ENCODE measurements around the gene SARM1. TPM values are rescaled to one million over a fixed set of nuclear protein-coding genes. Genes with fewer than 3 reads are reported as not detected.
"Not testable (repeated sequence)": the region's sequence is repeated elsewhere in the genome, so short reads cannot be mapped to it uniquely, and the experiment has no call there.

The SARM1 gene
- total RNA-seq, 2 donors from 2014 or later = 1.3 to 2.0 TPM

DNA sequence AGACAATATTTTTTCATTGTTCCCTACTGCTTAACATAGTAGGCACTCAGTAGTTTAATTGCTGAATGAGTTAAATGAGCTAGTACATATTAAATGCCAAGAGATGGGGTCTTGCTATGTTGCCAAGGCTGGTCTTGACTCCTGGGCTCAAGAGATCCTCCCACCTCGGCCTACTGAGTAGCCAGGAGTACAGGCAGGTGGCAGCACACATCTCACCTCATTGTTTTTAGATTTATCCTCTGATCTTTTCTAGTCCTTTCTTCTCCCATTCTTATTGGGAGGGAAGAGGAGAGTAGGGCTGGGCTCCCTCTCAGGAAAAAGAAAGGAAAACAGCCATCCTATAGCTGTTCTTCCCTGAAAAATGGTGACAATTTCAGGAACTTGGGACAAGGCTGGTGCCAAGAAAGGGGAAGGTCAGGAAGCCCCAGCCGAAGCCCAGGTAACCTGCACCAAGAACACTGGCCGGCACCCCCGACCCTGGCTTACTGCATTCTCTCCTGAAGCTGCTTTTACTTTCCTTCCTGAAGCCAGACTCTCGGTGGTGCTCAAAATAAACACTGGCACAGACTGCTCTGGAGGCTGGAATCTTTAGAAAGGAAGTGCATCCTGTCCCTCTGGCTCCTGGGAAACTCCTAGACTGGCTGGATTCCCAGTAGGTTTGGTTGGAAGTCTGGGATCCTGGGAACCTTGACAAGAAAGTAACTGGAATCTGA, 33.3 kb upstream of the SARM1 start:
- peak; percentile 56 for TF ChIP-seq CTCF (conservative IDR thresholded peaks at IDR 0.05)
- Histone ChIP-seq H3K9ac (ENCODE audit: extremely low read depth, low read length, poor library complexity, severe bottlenecking) (no peak overlapping the region), H3K27ac (ENCODE audit: low read depth, low read length) (no peak overlapping the region), H3K27me3 (ENCODE audit: control insufficient read depth, insufficient read depth, low read length, poor library complexity, severe bottlenecking) (no peaks in the 10 kb centered on the region), H3K36me3 (ENCODE audit: control insufficient read depth, insufficient read depth, low read length) (peaks cover 41% of the 10 kb centered on the region), H3K4me1 (ENCODE audit: control insufficient read depth, insufficient read depth, low read length) (peaks cover 7% of the 10 kb centered on the region), H3K9me3 (ENCODE audit: control insufficient read depth, low read length) (no peaks in the 10 kb centered on the region), H3K4me3 (ENCODE audit: low read length) (no peak overlapping the region)
- Mint-ChIP-seq H3K36me3 (ENCODE audit: low read depth) (peaks cover 30% of the 10 kb centered on the region), H3K27ac (peak overlapping the region; percentile 87), H3K27me3 (ENCODE audit: insufficient read depth) (peaks cover 1% of the 10 kb centered on the region), H3K4me1 (peaks cover 27% of the 10 kb centered on the region), H3K4me3 (no peak overlapping the region), H3K9me3 (no peaks in the 10 kb centered on the region)
- DNase-seq = peak; percentile 63
- 91 to 96% methylated on average over 4 to 5 of the region's 5 CpGs for WGBS, 2 experiments (ENCODE audit: insufficient coverage in 1 of 2, insufficient read length in 1 of 2)

DNA sequence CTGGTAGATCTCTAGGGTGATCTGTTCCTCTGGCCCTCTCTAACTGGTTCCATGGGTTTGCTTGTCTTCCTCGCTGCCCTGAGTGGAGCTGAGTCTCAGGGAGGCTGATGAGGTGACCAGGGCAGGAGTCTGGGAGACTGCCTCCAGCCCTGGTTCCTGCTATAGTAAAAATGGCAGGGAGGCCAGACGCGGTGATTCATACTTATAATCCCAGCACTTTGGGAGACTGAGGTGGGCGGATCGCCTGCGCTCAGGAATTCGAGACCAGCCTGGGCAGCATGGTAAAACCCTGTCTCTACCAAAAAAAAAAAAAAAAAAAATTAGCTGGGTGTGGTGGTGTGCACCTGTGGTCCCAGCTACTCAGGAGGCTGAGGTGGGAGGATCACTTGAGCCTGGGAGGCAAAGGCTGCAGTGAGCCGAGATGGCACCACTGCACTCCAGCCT, 32.7 kb upstream of the SARM1 start:
- not testable (repeated sequence) for H3K4me3 ChIP-seq (ENCODE audit: low read length); DNase-seq; H3K27me3 ChIP-seq (ENCODE audit: control insufficient read depth, insufficient read depth, low read length, poor library complexity, severe bottlenecking); H3K4me1 ChIP-seq (ENCODE audit: control insufficient read depth, insufficient read depth, low read length); H3K27me3 Mint-ChIP-seq (ENCODE audit: insufficient read depth); H3K4me3 Mint-ChIP-seq; H3K27ac ChIP-seq (ENCODE audit: low read depth, low read length); H3K9ac ChIP-seq (ENCODE audit: extremely low read depth, low read length, poor library complexity, severe bottlenecking); H3K9me3 ChIP-seq (ENCODE audit: control insufficient read depth, low read length); H3K9me3 Mint-ChIP-seq
- H3K36me3 ChIP-seq (ENCODE audit: control insufficient read depth, insufficient read depth, low read length) = peaks cover 45% of the 10 kb centered on the region
- 97 to 98% methylated on average over 7 to 8 of the region's 8 CpGs for WGBS, 2 experiments (ENCODE audit: insufficient coverage in 1 of 2, insufficient read length in 1 of 2)
- peaks cover 33% of the 10 kb centered on the region for H3K36me3 Mint-ChIP-seq (ENCODE audit: low read depth)
- peaks cover 27% of the 10 kb centered on the region for H3K4me1 Mint-ChIP-seq
- H3K27ac Mint-ChIP-seq = peak overlapping the region; percentile 87

- 96 to 99% methylated on average over 11 to 15 of the region's 15 CpGs for WGBS, 2 experiments (ENCODE audit: insufficient coverage in 1 of 2, insufficient read length in 1 of 2)
- Histone ChIP-seq H3K27me3 (ENCODE audit: control insufficient read depth, insufficient read depth, low read length, poor library complexity, severe bottlenecking) (no peaks in the 10 kb centered on the region), H3K4me1 (ENCODE audit: control insufficient read depth, insufficient read depth, low read length) (peaks cover 2% of the 10 kb centered on the region), H3K36me3 (ENCODE audit: control insufficient read depth, insufficient read depth, low read length) (peaks cover 51% of the 10 kb centered on the region), H3K4me3 (ENCODE audit: low read length) (no peak overlapping the region), H3K27ac (ENCODE audit: low read depth, low read length) (no peak overlapping the region), H3K9ac (ENCODE audit: extremely low read depth, low read length, poor library complexity, severe bottlenecking) (no peak overlapping the region), H3K9me3 (ENCODE audit: control insufficient read depth, low read length) (no peaks in the 10 kb centered on the region)
- peaks cover 40% of the 10 kb centered on the region for H3K36me3 Mint-ChIP-seq (ENCODE audit: low read depth)
- TF ChIP-seq CTCF (conservative IDR thresholded peaks at IDR 0.05) = no peak
- H3K4me3 Mint-ChIP-seq = no peak overlapping the region
- H3K27ac Mint-ChIP-seq = no peak overlapping the region
- peaks cover 1% of the 10 kb centered on the region for H3K27me3 Mint-ChIP-seq (ENCODE audit: insufficient read depth)
- DNase-seq = no peak
- no peaks in the 10 kb centered on the region for H3K9me3 Mint-ChIP-seq
- peaks cover 21% of the 10 kb centered on the region for H3K4me1 Mint-ChIP-seq
Measured at GRCh38 chr17:28339431-28339830, 32.1 kb upstream of the SARM1 start.
